ENCODE measurements around the gene HDX. TPM values are rescaled to one million over a fixed set of nuclear protein-coding genes. Genes with fewer than 3 reads are reported as not detected.

HDX gene
- total RNA-seq, 2 experiments from 2014 or later = 0.38 to 0.47 TPM

DNA sequence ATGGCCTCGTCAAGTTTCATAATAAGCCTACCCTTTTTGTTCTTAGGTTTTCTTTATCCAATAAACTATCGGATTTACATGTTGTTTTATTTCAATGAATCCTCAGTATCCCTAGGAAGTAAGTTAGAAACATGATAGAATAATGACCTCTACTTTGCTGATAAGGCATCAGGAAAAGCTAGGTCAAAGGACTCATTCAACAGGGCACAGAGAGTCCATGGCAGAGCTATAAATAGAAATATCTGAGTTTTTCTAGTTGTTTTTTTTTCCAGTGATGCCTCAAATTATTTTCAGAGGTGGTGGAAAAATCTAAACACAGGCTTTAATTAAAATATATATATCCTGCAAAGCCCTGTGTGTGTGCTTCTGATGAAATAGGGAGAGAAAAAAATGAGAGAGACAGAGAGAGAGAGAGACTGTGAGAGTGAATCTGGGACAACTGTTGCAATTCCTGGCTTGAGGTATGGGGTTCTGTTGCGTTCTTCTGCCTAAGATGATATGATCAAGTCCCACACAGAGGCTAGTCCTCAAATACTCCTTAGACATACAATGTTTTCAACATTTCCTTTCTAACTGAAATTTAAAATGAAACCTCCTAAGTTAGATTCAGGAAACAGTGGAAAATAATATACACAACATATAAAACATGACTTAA, 139.9 kb downstream of the HDX start:
- DNase-seq (no peak), ATAC-seq (ENCODE audit: poor library complexity) (no peak)
- Histone ChIP-seq H3K4me1 (ENCODE audit: insufficient read depth, low read length) (no peaks in the 10 kb centered on the region), H3K27me3 (ENCODE audit: control insufficient read depth in 1 of 2, insufficient read depth in 2 of 2, low read length in 2 of 2) (no peaks in the 10 kb centered on the region), H3K27ac (ENCODE audit: low read depth in 1 of 2, low read length in 2 of 2) (no peak overlapping the region), H3K4me3 (ENCODE audit: low read length) (no peak overlapping the region), H3K36me3 (ENCODE audit: insufficient read depth, low read length) (no peaks in the 10 kb centered on the region), H3K9me3 (ENCODE audit: control insufficient read depth in 1 of 2, insufficient read depth in 1 of 2, low read length in 2 of 2) (no peaks in the 10 kb centered on the region)
- CTCF ChIA-PET = no interaction called here
- no peaks in the 10 kb centered on the region for H3K36me3 Mint-ChIP-seq (ENCODE audit: low read depth)
- intact Hi-C loops (cut with DNase I, micrococcal nuclease) = no loop called here
- H3K4me1 Mint-ChIP-seq (ENCODE audit: low read depth) = no peaks in the 10 kb centered on the region
- TF ChIP-seq, protein P1, sequence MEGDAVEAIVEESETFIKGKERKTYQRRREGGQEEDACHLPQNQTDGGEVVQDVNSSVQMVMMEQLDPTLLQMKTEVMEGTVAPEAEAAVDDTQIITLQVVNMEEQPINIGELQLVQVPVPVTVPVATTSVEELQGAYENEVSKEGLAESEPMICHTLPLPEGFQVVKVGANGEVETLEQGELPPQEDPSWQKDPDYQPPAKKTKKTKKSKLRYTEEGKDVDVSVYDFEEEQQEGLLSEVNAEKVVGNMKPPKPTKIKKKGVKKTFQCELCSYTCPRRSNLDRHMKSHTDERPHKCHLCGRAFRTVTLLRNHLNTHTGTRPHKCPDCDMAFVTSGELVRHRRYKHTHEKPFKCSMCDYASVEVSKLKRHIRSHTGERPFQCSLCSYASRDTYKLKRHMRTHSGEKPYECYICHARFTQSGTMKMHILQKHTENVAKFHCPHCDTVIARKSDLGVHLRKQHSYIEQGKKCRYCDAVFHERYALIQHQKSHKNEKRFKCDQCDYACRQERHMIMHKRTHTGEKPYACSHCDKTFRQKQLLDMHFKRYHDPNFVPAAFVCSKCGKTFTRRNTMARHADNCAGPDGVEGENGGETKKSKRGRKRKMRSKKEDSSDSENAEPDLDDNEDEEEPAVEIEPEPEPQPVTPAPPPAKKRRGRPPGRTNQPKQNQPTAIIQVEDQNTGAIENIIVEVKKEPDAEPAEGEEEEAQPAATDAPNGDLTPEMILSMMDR (IDR thresholded peaks at IDR 0.05) = no peak
- H3K4me3 Mint-ChIP-seq = no peak overlapping the region
- no peak overlapping the region for H3K27ac Mint-ChIP-seq
- no peaks in the 10 kb centered on the region for H3K9me3 Mint-ChIP-seq
- no peaks in the 10 kb centered on the region for H3K27me3 Mint-ChIP-seq
- POLR2A ChIA-PET = no interaction called here

GRCh38 chrX:84358271-84358670, 144.0 kb downstream of the HDX start:
- H3K4me1 ChIP-seq (ENCODE audit: insufficient read depth, low read length) = no peaks in the 10 kb centered on the region
- POLR2A ChIA-PET = no interaction called here
- H3K9me3 ChIP-seq (ENCODE audit: control insufficient read depth in 1 of 2, insufficient read depth in 1 of 2, low read length in 2 of 2) = no peaks in the 10 kb centered on the region
- H3K36me3 ChIP-seq (ENCODE audit: insufficient read depth, low read length) = no peaks in the 10 kb centered on the region
- Mint-ChIP-seq H3K4me1 (ENCODE audit: low read depth) (no peaks in the 10 kb centered on the region), H3K9me3 (no peaks in the 10 kb centered on the region), H3K27me3 (no peaks in the 10 kb centered on the region), H3K27ac (no peak overlapping the region), H3K4me3 (no peak overlapping the region), H3K36me3 (ENCODE audit: low read depth) (no peaks in the 10 kb centered on the region)
- ATAC-seq (ENCODE audit: poor library complexity) (no peak), DNase-seq (no peak)
- H3K27ac ChIP-seq (ENCODE audit: low read depth in 1 of 2, low read length in 2 of 2) = no peak overlapping the region
- CTCF ChIA-PET = no interaction called here
- H3K4me3 ChIP-seq (ENCODE audit: low read length) = no peak overlapping the region
- H3K27me3 ChIP-seq (ENCODE audit: control insufficient read depth in 1 of 2, insufficient read depth in 2 of 2, low read length in 2 of 2) = no peaks in the 10 kb centered on the region
- TF ChIP-seq, protein P1 (IDR thresholded peaks at IDR 0.05) = no peak
- intact Hi-C loops (cut with DNase I, micrococcal nuclease) = no loop called here

- Mint-ChIP-seq H3K4me1 (ENCODE audit: low read depth) (no peaks in the 10 kb centered on the region), H3K9me3 (no peaks in the 10 kb centered on the region), H3K36me3 (ENCODE audit: low read depth) (no peaks in the 10 kb centered on the region), H3K4me3 (no peak overlapping the region), H3K27ac (no peak overlapping the region), H3K27me3 (no peaks in the 10 kb centered on the region)
- Histone ChIP-seq H3K9me3 (ENCODE audit: control insufficient read depth in 1 of 2, insufficient read depth in 1 of 2, low read length in 2 of 2) (no peaks in the 10 kb centered on the region), H3K27me3 (ENCODE audit: control insufficient read depth in 1 of 2, insufficient read depth in 2 of 2, low read length in 2 of 2) (no peaks in the 10 kb centered on the region), H3K27ac (ENCODE audit: low read depth in 1 of 2, low read length in 2 of 2) (no peak overlapping the region), H3K4me1 (ENCODE audit: insufficient read depth, low read length) (no peaks in the 10 kb centered on the region), H3K4me3 (ENCODE audit: low read length) (no peak overlapping the region), H3K36me3 (ENCODE audit: insufficient read depth, low read length) (no peaks in the 10 kb centered on the region)
- intact Hi-C loops (cut with DNase I, micrococcal nuclease) = no loop called here
- CTCF ChIA-PET = no interaction called here
- TF ChIP-seq, protein P1 (IDR thresholded peaks at IDR 0.05) = no peak
- DNase-seq (no peak), ATAC-seq (ENCODE audit: poor library complexity) (no peak)
- POLR2A ChIA-PET = no interaction called here
These were observed 145.0 kb downstream of the HDX start for GRCh38 chrX:84357296-84357695.

Measured in CD4-positive, alpha-beta T cell (primary cell).